HepG2 (cell line): Measurements from ENCODE around the gene APC2. TPM values are rescaled to one million over a fixed set of nuclear protein-coding genes. Genes with fewer than 3 reads are reported as not detected.

Source experiments
- HDAC1 ChIP-seq: sonication (generic); formaldehyde crosslinking; IDR thresholded peaks from 2 replicates; pipeline ENCODE4 v1.5.1; 2020; ENCODE audit warnings: mild to moderate bottlenecking, missing genetic modification reagents
- NRL ChIP-seq: sonication (generic); formaldehyde crosslinking; IDR thresholded peaks from 2 replicates; pipeline ENCODE4 v1.5.0; 2020; ENCODE audit warnings: missing genetic modification reagents, mild to moderate bottlenecking, moderate library complexity, borderline replicate concordance
- PCBP2 ChIP-seq: fragments of 200-400 bp; formaldehyde crosslinking; optimal IDR thresholded peaks from 2 replicates; pipeline ENCODE3; 2018; ENCODE audit warnings: low read length, low read depth; ENCODE audit not compliant: poor library complexity, severe bottlenecking
- ZNF460 ChIP-seq: sonication (generic); formaldehyde crosslinking; IDR thresholded peaks from 2 replicates; pipeline ENCODE4 v1.5.1; 2020; ENCODE audit warnings: missing genetic modification reagents, mild to moderate bottlenecking, borderline replicate concordance
- ZNF768 ChIP-seq: sonication (generic); formaldehyde crosslinking; IDR thresholded peaks from 2 replicates; pipeline ENCODE4 v1.4.0; 2020; ENCODE audit warnings: missing genetic modification reagents
- ZNF775 ChIP-seq: sonication (generic); formaldehyde crosslinking; IDR thresholded peaks from 2 replicates; pipeline ENCODE4 v1.4.0; 2020; ENCODE audit warnings: missing genetic modification reagents, mild to moderate bottlenecking, moderate library complexity, borderline replicate concordance
- ZNF883 ChIP-seq: sonication (generic); formaldehyde crosslinking; IDR thresholded peaks from 2 replicates; pipeline ENCODE4 v1.5.1; 2020; ENCODE audit warnings: mild to moderate bottlenecking, missing genetic modification reagents; ENCODE audit errors: not compliant biosample characterization
- polyA plus RNA-seq, 8 experiments: library from polyadenylated mRNA; depleted of rRNA in 3 of 8; stranded (reverse) in 7 of 8; unstranded in 1 of 8; fragments of >200 nt; fragmentation: Illumina TruSeq in 4 of 8; extraction: Trizol in 4 of 8; gene quantifications; 2 replicates each; pipeline versions ENCODE4 v1.2.1 to v1.2.3, GENCODE V29; 2011 to 2016; ENCODE audit warnings: low read depth in 4 of 8, missing spikeins in 1 of 8, mixed read lengths in 1 of 8; ENCODE audit not compliant: insufficient read depth in 1 of 8
- total RNA-seq, 5 experiments: library from RNA; depleted of rRNA; stranded (reverse); fragments of >200 nt; fragmentation: Illumina TruSeq; extraction: Trizol; gene quantifications; 2 replicates each; pipeline ENCODE4 v1.2.3, GENCODE V29; 2016; ENCODE audit warnings: low read depth in 1 of 5
- TF ChIP-seq, protein P1 (sequence below): sonication (generic); formaldehyde crosslinking; IDR thresholded peaks from 2 replicates; pipeline ENCODE4 v1.4.0; 2020; ENCODE audit warnings: missing genetic modification reagents, borderline replicate concordance
- TF ChIP-seq, protein P2 (sequence below), 2 experiments: fragments of 450-650 bp in 1 of 2; sonication (generic) in 1 of 2; formaldehyde crosslinking in 1 of 2; IDR thresholded peaks; 2 replicates each; pipeline versions ENCODE4 v1.6.1 to v1.8.0; 2016 to 2022; ENCODE audit warnings: antibody characterized with exemption in 1 of 2, mild to moderate bottlenecking in 1 of 2, missing genetic modification reagents in 1 of 2
- TF ChIP-seq, protein P3 (sequence below): sonication (generic); formaldehyde crosslinking; IDR thresholded peaks from 2 replicates; pipeline ENCODE4 v1.9.0; 2022; ENCODE audit warnings: low read depth, missing genetic modification reagents

Gene APC2
- total and polyA plus RNA-seq, 2 of the 13 experiments (the other 11 are each of a cell fraction or from before 2014, with no cell fraction given): 0.08 to 0.22 TPM

DNA sequence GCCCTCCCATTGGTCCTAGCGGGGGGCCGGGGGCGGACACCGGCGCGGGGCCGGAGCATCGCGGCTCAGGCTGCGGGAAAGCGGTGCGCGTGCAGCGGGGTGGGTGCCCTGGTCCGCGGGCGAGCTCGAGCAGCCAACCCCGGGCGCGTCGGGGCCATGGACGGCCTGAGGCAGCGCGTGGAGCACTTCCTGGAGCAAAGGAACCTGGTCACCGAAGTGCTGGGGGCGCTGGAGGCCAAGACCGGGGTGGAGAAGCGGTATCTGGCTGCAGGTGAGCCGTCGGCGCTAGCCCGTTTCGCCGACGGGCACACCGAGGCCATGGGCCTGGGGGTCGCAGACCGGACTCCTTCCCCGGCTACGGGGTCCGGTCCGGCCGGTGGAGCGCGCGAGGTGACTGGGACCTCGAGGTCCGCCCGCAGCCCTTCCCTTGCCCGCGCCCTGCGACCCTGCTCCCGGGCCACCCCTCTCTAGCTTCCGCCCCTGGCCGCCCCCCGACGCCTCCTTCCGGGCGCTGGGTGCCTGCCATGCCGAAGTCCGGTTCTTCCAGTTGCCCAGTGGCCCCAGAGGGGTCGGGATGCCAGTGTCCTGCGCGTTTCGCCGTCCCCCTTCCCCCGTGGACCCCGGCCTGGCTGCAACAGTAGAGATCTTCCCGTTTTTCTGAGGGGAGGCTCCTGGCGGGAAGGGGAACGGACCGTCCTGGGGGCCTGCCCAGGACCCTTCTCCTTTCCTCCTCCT lies 41.4 kb downstream of the APC2 start, which contains the start of gene REEP6 (continued):
- TF ChIP-seq ZNF775 (CRISPR knock-in tag) (no peak), HDAC1 (CRISPR knock-in tag) (peak; percentile 69), NRL (CRISPR knock-in tag) (peak; percentile 26; the same call in 1 of the 2 replicates), ZNF460 (no peak), ZNF768 (peak; percentile 54; the same call in 1 of the 2 replicates), ZNF883 (CRISPR knock-in tag) (peak; percentile 81), PCBP2 (no peak)
- TF ChIP-seq, protein P1, sequence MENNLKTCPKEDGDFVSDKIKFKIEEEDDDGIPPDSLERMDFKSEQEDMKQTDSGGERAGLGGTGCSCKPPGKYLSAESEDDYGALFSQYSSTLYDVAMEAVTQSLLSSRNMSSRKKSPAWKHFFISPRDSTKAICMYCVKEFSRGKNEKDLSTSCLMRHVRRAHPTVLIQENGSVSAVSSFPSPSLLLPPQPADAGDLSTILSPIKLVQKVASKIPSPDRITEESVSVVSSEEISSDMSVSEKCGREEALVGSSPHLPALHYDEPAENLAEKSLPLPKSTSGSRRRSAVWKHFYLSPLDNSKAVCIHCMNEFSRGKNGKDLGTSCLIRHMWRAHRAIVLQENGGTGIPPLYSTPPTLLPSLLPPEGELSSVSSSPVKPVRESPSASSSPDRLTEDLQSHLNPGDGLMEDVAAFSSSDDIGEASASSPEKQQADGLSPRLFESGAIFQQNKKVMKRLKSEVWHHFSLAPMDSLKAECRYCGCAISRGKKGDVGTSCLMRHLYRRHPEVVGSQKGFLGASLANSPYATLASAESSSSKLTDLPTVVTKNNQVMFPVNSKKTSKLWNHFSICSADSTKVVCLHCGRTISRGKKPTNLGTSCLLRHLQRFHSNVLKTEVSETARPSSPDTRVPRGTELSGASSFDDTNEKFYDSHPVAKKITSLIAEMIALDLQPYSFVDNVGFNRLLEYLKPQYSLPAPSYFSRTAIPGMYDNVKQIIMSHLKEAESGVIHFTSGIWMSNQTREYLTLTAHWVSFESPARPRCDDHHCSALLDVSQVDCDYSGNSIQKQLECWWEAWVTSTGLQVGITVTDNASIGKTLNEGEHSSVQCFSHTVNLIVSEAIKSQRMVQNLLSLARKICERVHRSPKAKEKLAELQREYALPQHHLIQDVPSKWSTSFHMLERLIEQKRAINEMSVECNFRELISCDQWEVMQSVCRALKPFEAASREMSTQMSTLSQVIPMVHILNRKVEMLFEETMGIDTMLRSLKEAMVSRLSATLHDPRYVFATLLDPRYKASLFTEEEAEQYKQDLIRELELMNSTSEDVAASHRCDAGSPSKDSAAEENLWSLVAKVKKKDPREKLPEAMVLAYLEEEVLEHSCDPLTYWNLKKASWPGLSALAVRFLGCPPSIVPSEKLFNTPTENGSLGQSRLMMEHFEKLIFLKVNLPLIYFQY (CRISPR knock-in tag): no peak
- TF ChIP-seq, protein P2, sequence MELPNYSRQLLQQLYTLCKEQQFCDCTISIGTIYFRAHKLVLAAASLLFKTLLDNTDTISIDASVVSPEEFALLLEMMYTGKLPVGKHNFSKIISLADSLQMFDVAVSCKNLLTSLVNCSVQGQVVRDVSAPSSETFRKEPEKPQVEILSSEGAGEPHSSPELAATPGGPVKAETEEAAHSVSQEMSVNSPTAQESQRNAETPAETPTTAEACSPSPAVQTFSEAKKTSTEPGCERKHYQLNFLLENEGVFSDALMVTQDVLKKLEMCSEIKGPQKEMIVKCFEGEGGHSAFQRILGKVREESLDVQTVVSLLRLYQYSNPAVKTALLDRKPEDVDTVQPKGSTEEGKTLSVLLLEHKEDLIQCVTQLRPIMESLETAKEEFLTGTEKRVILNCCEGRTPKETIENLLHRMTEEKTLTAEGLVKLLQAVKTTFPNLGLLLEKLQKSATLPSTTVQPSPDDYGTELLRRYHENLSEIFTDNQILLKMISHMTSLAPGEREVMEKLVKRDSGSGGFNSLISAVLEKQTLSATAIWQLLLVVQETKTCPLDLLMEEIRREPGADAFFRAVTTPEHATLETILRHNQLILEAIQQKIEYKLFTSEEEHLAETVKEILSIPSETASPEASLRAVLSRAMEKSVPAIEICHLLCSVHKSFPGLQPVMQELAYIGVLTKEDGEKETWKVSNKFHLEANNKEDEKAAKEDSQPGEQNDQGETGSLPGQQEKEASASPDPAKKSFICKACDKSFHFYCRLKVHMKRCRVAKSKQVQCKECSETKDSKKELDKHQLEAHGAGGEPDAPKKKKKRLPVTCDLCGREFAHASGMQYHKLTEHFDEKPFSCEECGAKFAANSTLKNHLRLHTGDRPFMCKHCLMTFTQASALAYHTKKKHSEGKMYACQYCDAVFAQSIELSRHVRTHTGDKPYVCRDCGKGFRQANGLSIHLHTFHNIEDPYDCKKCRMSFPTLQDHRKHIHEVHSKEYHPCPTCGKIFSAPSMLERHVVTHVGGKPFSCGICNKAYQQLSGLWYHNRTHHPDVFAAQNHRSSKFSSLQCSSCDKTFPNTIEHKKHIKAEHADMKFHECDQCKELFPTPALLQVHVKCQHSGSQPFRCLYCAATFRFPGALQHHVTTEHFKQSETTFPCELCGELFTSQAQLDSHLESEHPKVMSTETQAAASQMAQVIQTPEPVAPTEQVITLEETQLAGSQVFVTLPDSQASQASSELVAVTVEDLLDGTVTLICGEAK (IDR thresholded peaks at IDR 0.05): no peak
- TF ChIP-seq, protein P2 (CRISPR knock-in tag; IDR thresholded peaks at IDR 0.05): peak; percentile 66; the same call in 1 of the 2 replicates
- TF ChIP-seq, protein P3, sequence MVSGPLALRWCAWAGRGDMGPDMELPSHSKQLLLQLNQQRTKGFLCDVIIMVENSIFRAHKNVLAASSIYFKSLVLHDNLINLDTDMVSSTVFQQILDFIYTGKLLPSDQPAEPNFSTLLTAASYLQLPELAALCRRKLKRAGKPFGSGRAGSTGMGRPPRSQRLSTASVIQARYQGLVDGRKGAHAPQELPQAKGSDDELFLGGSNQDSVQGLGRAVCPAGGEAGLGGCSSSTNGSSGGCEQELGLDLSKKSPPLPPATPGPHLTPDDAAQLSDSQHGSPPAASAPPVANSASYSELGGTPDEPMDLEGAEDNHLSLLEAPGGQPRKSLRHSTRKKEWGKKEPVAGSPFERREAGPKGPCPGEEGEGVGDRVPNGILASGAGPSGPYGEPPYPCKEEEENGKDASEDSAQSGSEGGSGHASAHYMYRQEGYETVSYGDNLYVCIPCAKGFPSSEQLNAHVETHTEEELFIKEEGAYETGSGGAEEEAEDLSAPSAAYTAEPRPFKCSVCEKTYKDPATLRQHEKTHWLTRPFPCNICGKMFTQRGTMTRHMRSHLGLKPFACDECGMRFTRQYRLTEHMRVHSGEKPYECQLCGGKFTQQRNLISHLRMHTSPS (CRISPR knock-in tag): 0 out of 2 replicates have a peak, but pooled peaks have one; percentile 17
